WTC11 (cell line): Measurements from ENCODE around the gene SYCE3. TPM values are rescaled to one million over a fixed set of nuclear protein-coding genes. Genes with fewer than 3 reads are reported as not detected.

Source experiments
- ATAC-seq: fragments of 200-7000 bp; cut with Tn5 transposase; 2 replicates; pipeline ENCODE4 v1.10.0; 2021; ENCODE audit warnings: mild to moderate bottlenecking, moderate library complexity
- CTCF ChIA-PET: fragments of 300-600 bp; sonication (Branson Sonifier 250); formaldehyde crosslinking; loops from one replicate; lab custom pipeline; 2021; ENCODE audit warnings: antibody characterized with exemption; lab: Charles Lee
- POLR2A ChIA-PET: fragments of 350-600 bp; sonication (Branson Sonifier 250); formaldehyde crosslinking; loops from one replicate; lab custom pipeline; 2021; ENCODE audit warnings: antibody characterized with exemption; lab: Charles Lee
- DNase-seq: peaks from one replicate; pipeline ENCODE4 v3.0.0; 2021; ENCODE audit warnings: low spot score
- H3K27ac Mint-ChIP-seq: 2 replicates; pipeline ENCODE4 v1.8.0; 2021; ENCODE audit warnings: mixed read lengths
- H3K27me3 Mint-ChIP-seq: 2 replicates; pipeline ENCODE4 v1.8.0; 2021; ENCODE audit warnings: low read depth, mild to moderate bottlenecking, moderate library complexity, mixed read lengths
- H3K36me3 Mint-ChIP-seq: 2 replicates; pipeline ENCODE4 v1.8.0; 2021; ENCODE audit warnings: mixed read lengths
- H3K4me1 Mint-ChIP-seq: 2 replicates; pipeline ENCODE4 v1.8.0; 2022; ENCODE audit warnings: mixed read lengths
- H3K4me3 Mint-ChIP-seq: 2 replicates; pipeline ENCODE4 v1.8.0; 2021; ENCODE audit warnings: mild to moderate bottlenecking, moderate library complexity, mixed read lengths
- H3K9me3 Mint-ChIP-seq: 2 replicates; pipeline ENCODE4 v1.8.0; 2021; ENCODE audit warnings: mixed read lengths
- ARID4B ChIP-seq: sonication (generic); formaldehyde crosslinking; IDR thresholded peaks from 2 replicates; pipeline ENCODE4 v1.8.0; 2023; ENCODE audit warnings: missing genetic modification reagents, mild to moderate bottlenecking, borderline replicate concordance
- GABPB1 ChIP-seq: sonication (generic); formaldehyde crosslinking; IDR thresholded peaks from 2 replicates; pipeline ENCODE4 v1.8.1; 2023; ENCODE audit warnings: mild to moderate bottlenecking, missing genetic modification reagents
- JUN ChIP-seq: sonication (generic); formaldehyde crosslinking; IDR thresholded peaks from 2 replicates; pipeline ENCODE4 v1.8.0; 2023; ENCODE audit warnings: mild to moderate bottlenecking, missing genetic modification reagents
- NR3C1 ChIP-seq: sonication (generic); formaldehyde crosslinking; conservative IDR thresholded peaks from 2 replicates; pipeline ENCODE4 v1.8.1; 2023; ENCODE audit warnings: low read depth, mild to moderate bottlenecking, missing genetic modification reagents
- SOX15 ChIP-seq: fragments of 250-450 bp; sonication (Bioruptor Pico); IDR thresholded peaks from 2 replicates; pipeline ENCODE4 v1.9.0; 2021; ENCODE audit warnings: mild to moderate bottlenecking
- TEAD1 ChIP-seq: sonication (generic); formaldehyde crosslinking; IDR thresholded peaks from 2 replicates; pipeline ENCODE4 v1.8.0; 2022; ENCODE audit warnings: mild to moderate bottlenecking, missing genetic modification reagents
- ZNF425 ChIP-seq: fragments of 250-450 bp; sonication (Bioruptor Pico); conservative IDR thresholded peaks from 2 replicates; pipeline ENCODE4 v1.9.0; 2021; ENCODE audit warnings: mild to moderate bottlenecking
- ZNF532 ChIP-seq: fragments of 250-450 bp; sonication (Bioruptor Pico); IDR thresholded peaks from 2 replicates; pipeline ENCODE4 v1.9.0; 2021; ENCODE audit warnings: mild to moderate bottlenecking, borderline replicate concordance
- total RNA-seq: library from RNA; stranded (reverse); gene quantifications from 3 replicates; pipeline ENCODE4 v1.2.3, GENCODE V29; 2021
- TF ChIP-seq, protein P1 (sequence below): sonication (generic); formaldehyde crosslinking; IDR thresholded peaks from 2 replicates; pipeline ENCODE4 v1.8.0; 2022; ENCODE audit warnings: mild to moderate bottlenecking, missing genetic modification reagents
- TF ChIP-seq, protein P2 (sequence below): sonication (generic); formaldehyde crosslinking; IDR thresholded peaks from 2 replicates; pipeline ENCODE4 v1.8.1; 2022; ENCODE audit warnings: low read depth, missing genetic modification reagents, borderline replicate concordance
- TF ChIP-seq, protein P3 (sequence below): sonication (generic); formaldehyde crosslinking; conservative IDR thresholded peaks from 2 replicates; pipeline ENCODE4 v1.8.1; 2022; ENCODE audit warnings: mild to moderate bottlenecking, missing genetic modification reagents

SYCE3 gene
- total RNA-seq, 1 experiment from 2014 or later, result 0.46 TPM

- peak; percentile 38; the same call in 1 of the 2 replicates for TF ChIP-seq ARID4B (CRISPR knock-in tag)
- TF ChIP-seq, protein P1, sequence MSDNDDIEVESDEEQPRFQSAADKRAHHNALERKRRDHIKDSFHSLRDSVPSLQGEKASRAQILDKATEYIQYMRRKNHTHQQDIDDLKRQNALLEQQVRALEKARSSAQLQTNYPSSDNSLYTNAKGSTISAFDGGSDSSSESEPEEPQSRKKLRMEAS (CRISPR knock-in tag), result 0 out of 2 replicates have a peak, but pooled peaks have one; percentile 19
- TF ChIP-seq GABPB1, result no peak
- TF ChIP-seq, protein P2, sequence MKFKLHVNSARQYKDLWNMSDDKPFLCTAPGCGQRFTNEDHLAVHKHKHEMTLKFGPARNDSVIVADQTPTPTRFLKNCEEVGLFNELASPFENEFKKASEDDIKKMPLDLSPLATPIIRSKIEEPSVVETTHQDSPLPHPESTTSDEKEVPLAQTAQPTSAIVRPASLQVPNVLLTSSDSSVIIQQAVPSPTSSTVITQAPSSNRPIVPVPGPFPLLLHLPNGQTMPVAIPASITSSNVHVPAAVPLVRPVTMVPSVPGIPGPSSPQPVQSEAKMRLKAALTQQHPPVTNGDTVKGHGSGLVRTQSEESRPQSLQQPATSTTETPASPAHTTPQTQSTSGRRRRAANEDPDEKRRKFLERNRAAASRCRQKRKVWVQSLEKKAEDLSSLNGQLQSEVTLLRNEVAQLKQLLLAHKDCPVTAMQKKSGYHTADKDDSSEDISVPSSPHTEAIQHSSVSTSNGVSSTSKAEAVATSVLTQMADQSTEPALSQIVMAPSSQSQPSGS (CRISPR knock-in tag), result no peak
- no peak for TF ChIP-seq NR3C1 (CRISPR knock-in tag)
These were observed 55.2 kb downstream of the SYCE3 start, which contains the start of gene LMF2 (continued) for GRCh38 chr22:50507421-50507990.

- Mint-ChIP-seq H3K4me3 (peak overlapping the region; percentile 91), H3K27me3 (no peaks in the 10 kb centered on the region), H3K9me3 (no peaks in the 10 kb centered on the region), H3K36me3 (no peaks in the 10 kb centered on the region), H3K4me1 (peaks cover 10% of the 10 kb centered on the region), H3K27ac (no peak overlapping the region)
- POLR2A ChIA-PET, result interaction anchor here (1.3 kb wide), 1 partner anchor 19 kb away, joined by 13 read pairs; the partner anchor contains the start of gene SCO2
- CTCF ChIA-PET, result interaction anchor here (0.7 to 1.8 kb wide), 5 partner anchors 9 to 266 kb away, joined by 3 to 9 read pairs (median 4); partner anchors contain the start of gene SCO2
- DNase-seq, result no peak
- TF ChIP-seq TEAD1 (CRISPR knock-in tag) (0 out of 2 replicates have a peak, but pooled peaks have one; percentile 24), SOX15 (CRISPR knock-in tag) (no peak)
- TF ChIP-seq, protein P3, sequence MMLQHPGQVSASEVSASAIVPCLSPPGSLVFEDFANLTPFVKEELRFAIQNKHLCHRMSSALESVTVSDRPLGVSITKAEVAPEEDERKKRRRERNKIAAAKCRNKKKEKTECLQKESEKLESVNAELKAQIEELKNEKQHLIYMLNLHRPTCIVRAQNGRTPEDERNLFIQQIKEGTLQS (CRISPR knock-in tag), result 0 out of 2 replicates have a peak, but pooled peaks have one; percentile 60
- TF ChIP-seq, all 79 proteins: peak for 2
- ATAC-seq, result peak; percentile 2
These were observed 55.9 kb downstream of the SYCE3 start for GRCh38 chr22:50506611-50507420.

- Mint-ChIP-seq H3K4me3 (peak overlapping the region; percentile 91; the same call in 1 of the 2 replicates), H3K27ac (no peak overlapping the region), H3K4me1 (peaks cover 10% of the 10 kb centered on the region), H3K9me3 (no peaks in the 10 kb centered on the region), H3K27me3 (no peaks in the 10 kb centered on the region), H3K36me3 (no peaks in the 10 kb centered on the region)
- ATAC-seq (no peak), DNase-seq (no peak)
- ChIA-PET CTCF (interaction anchor here (0.7 to 1.8 kb wide), 2 partner anchors 8 to 20 kb away, joined by 4 to 9 read pairs; partner anchors contain the start of gene SCO2), POLR2A (no interaction called here)
- TF ChIP-seq SOX15 (CRISPR knock-in tag) (no peak), JUN (no peak), ZNF532 (CRISPR knock-in tag) (no peak), ZNF425 (no peak)
These were observed 56.7 kb downstream of the SYCE3 start for GRCh38 chr22:50505776-50506610.
